Inferior parietal cortex (tissue), 1 donor: ENCODE measurements around the gene BEND6.
A peak's percentile ranks its signal among the peaks of the same experiment; 100 is the strongest.

ENCODE experiments used
- DNase-seq: peaks from one replicate; pipeline ENCODE4 v3.0.0-alpha.2; 2016; ENCODE audit errors: extremely low spot score

Gene BEND6

GRCh38 chr6:56940977-56941376 is 13.9 kb upstream of the BEND6 start:
- DNase-seq, result no peak

- DNase-seq, result no peak
These were observed 10.2 kb upstream of the BEND6 start for GRCh38 chr6:56944661-56945060.

GRCh38 chr6:56946368-56946767 is 8.5 kb upstream of the BEND6 start:
- no peak for DNase-seq

GRCh38 chr6:56947924-56948323 is 7.0 kb upstream of the BEND6 start:
- DNase-seq, result no peak

GRCh38 chr6:56949265-56949664 is 5.6 kb upstream of the BEND6 start:
- no peak for DNase-seq

- no peak for DNase-seq
These were observed 4.9 kb upstream of the BEND6 start for GRCh38 chr6:56949925-56950495.

- no peak for DNase-seq
These were observed 3.7 kb upstream of the BEND6 start for GRCh38 chr6:56951049-56951831.

GRCh38 chr6:56953597-56954402 is 1.1 kb upstream of the BEND6 start:
- peak; percentile 34 for DNase-seq

GRCh38 chr6:56955171-56956155 is 556 bp downstream of the BEND6 start:
- DNase-seq, result peak; percentile 81

- DNase-seq, result peak; percentile 34
These were observed 1.6 kb downstream of the BEND6 start for GRCh38 chr6:56956491-56956890.

- DNase-seq, result no peak
These were observed 2.9 kb downstream of the BEND6 start for GRCh38 chr6:56957856-56958255.

- no peak for DNase-seq
These were observed 3.6 kb downstream of the BEND6 start for GRCh38 chr6:56958481-56958880.

GRCh38 chr6:56959094-56959493 is 4.2 kb downstream of the BEND6 start:
- DNase-seq, result no peak

- DNase-seq, result no peak
These were observed 5.0 kb downstream of the BEND6 start for GRCh38 chr6:56959938-56960337.

GRCh38 chr6:56961151-56961550 is 6.2 kb downstream of the BEND6 start:
- no peak for DNase-seq

- DNase-seq, result no peak
These were observed 7.5 kb downstream of the BEND6 start for GRCh38 chr6:56962441-56962840.

- no peak for DNase-seq
These were observed 8.1 kb downstream of the BEND6 start for GRCh38 chr6:56963043-56963442.

- no peak for DNase-seq
These were observed 8.9 kb downstream of the BEND6 start for GRCh38 chr6:56963793-56964192.

- DNase-seq, result no peak
These were observed 10.2 kb downstream of the BEND6 start for GRCh38 chr6:56965126-56965525.

GRCh38 chr6:56970849-56971248 is 15.9 kb downstream of the BEND6 start:
- no peak for DNase-seq

- no peak for DNase-seq
These were observed 22.3 kb downstream of the BEND6 start for GRCh38 chr6:56977192-56977591.

GRCh38 chr6:56978530-56978929 is 23.6 kb downstream of the BEND6 start:
- DNase-seq, result no peak
